ENCODE data around the gene ARHGAP23. TPM values are rescaled to one million over a fixed set of nuclear protein-coding genes. Genes with fewer than 3 reads are reported as not detected.

ARHGAP23 gene
- polyA plus RNA-seq, 1 donor = 50.5 TPM

DNA sequence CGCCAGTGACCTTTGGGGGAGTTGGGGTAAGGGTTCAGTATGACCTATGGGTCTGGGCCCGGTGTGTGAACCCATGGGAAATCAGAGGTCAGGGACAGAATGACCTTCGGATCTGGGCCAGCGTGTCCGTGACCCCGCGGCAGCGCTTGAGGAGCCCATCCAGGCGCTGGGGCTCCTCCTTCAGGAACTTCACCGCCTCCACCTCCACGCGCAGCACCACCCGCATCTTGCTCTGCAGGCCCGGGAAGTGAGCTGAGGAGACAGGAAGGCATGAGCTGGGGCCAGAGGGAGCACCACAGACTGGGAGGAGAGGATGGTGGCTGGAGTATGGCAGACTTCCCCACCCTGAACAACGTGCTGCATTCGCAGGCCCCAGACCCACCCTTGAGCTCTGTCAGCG lies 124.1 kb downstream of the ARHGAP23 start:
- no peak for DNase-seq

DNA sequence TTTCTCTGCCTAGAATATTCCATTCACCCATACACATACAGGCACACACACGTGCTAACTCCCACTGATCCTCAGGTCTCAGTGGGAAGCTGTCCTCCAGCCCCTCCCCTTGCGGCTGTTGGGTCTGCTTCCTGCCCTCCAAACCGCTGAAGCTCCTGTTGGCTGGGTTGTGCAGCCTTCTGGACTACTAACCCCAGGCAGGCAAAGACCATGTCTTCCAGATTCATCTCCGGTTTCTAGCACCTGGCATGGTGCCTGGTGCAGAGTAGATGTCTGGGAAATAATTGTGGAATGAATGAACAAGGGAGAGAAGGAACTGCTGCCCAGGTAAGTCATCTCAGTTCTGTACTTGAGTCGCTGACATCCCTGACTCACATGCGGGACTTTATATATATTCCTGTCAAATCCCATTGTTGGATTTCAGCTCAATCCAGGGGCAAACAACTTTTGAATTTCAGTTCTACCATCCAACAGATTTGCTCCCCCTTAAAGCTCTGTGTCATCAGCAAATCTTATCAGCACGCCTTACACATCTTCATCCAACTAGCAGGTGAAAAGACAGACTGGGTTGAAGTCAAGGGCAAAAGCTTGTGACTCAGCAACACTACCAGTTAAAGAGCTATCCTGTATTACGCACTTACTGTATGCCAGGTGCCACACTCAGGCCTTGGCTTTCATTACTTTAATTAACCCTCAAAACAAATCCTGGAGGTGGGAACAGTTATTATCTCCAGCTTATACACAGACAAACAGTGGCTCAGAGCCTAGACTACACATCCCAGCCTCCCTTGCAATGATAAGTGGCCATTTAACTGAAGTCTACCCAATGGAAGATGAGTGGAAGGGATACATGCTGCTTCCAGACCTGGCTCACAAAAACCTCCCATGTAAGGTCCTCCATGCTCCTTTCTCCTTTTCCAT lies 126.4 kb downstream of the ARHGAP23 start:
- DNase-seq = no peak

DNA sequence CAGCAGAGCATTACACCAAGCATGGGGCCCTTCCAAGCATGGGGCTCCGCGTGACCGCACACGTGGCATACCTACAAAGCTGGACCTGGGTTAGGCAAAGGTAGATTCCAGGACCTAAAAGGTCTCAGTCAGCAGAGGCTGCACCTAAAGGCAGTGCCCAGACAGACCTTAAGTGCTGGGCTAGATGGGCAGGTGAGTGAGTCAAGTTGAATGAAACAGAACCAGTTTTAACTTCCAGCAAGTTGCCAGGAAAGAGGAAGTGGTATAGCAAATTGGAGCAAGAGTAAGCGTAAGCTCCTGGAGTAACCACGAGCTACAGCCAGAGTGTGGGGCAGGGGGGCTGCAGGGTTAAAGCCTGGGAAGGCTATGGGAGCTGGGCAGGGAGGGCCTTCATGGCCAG lies 128.0 kb downstream of the ARHGAP23 start:
- DNase-seq = no peak

DNA sequence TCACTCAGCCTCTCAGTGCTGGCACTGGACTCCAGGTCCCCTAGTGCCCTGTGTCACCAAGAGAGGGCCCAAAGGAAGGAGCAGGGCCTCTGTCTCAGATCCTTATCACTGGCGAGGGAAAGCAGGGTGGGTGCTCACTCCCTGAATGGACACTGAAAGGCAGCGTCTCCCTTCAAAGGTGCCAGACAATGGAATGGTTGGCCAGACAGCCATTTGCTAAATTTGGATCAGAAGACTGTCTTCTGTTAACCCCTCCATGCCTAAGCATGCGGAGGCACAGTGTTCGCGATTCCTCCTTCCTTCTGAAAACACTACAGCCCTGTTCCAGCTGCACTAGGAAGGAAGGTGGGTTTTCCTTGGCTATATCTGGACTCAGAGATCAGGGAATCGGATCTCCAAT lies 129.1 kb downstream of the ARHGAP23 start:
- no peak for DNase-seq

DNA sequence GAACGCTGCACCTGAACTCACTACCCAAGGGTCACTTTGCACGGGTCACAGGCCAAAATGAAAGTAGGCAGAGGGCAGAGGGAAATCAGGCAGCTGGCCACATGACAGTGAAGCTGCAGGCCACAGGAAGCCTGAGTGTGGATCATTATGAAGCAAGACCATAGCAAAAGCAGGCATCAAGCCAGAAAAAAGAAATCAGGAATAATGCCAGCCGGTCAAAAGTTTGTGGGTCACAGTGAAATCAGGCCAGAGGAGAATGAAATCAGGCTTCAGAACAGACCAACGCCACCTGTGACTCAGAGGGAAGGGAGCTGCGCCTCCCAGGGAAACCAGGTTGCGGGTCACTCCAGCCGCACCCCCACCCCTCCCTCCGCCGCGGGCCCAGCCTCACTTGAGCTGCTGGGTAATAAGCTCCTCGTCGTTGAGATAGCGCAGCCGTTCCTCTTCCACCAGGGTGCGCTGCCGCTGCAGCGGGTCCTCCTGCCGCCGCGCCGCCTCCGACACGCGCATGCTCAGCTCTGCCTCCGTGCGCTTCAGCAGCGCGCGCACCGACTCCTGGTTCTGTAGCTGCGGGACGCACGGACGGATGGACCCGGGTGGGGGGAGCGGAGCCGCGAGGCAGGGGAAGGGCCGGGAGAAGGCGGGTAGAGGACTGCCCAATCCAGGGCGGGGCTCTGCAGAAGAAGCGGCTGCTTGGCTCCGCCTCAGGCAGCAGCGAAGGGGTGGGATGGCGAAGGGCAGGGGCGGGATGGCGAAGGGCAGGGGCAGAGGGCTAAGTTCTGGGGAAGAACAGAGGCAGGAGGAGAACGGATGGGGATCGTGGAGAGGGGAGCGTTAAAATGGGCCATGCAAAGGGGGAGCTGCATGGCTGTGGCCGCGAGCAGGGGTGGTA lies 129.8 kb downstream of the ARHGAP23 start:
- peak; percentile 83 for DNase-seq

DNA sequence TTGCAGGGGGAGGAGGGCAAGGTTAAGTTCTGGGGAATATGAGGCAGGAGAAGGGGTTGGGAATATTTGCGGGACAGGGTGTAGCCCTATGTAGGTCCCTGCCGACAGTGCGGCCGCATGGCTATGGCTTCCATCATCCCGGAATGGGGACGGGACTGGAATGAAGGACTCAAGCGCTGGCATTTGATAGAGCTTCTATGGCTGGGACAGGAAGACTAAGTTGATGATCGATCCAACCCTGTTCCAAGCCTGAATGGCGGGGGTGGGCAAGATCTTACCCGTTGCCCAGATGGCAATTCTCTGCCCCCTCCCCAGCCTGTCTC lies 130.4 kb downstream of the ARHGAP23 start:
- DNase-seq = no peak

DNA sequence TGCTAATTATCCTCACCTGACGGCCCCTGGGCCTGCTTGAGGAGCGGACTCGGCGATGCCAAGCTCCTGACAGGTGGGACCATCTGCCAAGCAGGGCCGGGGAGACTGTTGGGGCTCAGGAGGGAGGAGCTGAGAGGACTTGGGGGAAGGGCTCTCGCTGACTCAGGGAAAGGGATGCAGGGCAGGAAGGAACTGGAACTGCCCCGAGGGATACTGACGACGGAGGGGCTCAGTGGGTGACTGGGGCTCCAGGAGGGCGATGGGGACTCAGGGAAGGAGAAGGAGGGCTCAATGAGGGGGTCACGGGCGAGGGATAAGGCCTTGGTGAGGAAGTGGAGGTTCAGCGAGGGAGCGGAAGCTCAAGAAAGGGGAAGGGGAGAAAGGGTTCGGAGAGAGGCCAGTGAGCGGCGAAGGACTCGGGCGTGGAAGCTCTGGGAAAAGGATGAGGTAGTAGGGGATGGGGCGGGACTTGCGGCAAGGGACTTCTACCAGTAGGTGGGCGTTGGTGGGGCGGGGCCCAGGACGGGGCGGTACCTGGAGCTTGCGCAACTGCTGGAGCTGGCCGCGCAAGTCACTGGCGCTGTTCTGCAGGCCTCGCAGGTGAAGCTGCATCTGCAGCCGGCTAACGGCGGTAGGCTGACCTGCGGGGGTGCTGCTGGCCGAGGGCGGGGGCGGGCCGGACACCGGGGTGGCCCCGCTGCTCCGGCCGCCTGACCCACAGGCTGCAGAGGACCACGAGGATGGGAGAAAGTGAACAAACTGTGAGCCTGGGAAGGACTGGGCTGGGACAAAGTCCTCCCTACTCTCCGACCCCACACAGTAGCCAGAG lies 131.0 kb downstream of the ARHGAP23 start:
- peak; percentile 74 for DNase-seq

DNA sequence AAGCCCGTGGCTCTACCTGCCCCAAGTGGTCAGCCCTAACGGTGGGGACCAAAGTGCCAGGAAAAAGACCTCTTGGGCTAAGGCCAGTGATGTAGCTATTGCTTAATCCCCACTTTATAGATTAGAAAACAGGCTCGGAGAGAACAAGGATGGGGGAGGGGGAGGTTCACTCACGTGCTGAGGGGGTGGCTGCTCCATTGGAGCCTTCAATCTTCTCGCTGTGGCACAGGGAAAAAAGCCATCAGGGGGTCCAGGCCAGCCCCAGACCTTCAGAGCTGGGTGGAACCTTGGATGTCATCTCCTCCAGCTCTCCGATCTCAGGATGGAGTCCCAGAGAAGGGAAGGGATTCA lies 131.6 kb downstream of the ARHGAP23 start:
- no peak for DNase-seq

DNA sequence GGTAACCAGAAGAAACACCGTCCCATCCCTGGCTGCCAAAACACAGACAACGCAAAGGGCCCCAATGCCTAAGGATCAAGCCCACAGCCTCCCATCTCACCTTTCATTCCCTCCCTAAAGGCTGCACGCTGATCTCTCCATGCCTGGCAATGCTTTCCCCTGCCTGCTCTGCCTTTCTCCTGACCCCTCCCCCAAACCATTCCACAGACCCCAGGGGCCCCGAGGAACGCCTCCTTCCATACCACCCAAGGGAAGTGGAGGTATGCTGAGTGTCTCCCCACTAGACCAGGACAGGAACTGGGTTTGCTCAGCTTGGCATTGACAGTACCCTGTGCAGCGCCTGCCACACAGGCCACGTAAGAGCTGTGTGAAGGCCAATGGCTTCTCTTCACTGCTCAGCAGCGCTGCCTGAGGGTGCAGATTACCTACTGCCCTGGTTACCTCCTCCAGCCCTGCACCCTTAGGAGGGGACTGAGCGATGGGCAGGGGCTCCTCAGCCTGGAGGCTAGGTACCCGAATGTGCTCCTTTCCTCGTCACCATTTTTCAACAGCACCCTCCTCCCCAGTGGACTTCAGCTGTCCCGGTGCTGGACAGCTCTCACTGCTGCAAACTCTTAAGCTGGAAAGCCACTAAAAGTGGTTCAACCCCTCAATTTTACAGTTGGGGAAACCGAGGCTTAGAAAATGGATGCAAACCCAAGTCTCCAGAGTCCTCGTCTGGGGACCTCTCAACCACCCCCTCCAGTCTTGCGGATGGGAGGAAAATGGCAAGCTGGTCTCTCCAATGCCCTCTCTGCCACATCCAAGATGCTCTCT lies 132.4 kb downstream of the ARHGAP23 start:
- DNase-seq = no peak

DNA sequence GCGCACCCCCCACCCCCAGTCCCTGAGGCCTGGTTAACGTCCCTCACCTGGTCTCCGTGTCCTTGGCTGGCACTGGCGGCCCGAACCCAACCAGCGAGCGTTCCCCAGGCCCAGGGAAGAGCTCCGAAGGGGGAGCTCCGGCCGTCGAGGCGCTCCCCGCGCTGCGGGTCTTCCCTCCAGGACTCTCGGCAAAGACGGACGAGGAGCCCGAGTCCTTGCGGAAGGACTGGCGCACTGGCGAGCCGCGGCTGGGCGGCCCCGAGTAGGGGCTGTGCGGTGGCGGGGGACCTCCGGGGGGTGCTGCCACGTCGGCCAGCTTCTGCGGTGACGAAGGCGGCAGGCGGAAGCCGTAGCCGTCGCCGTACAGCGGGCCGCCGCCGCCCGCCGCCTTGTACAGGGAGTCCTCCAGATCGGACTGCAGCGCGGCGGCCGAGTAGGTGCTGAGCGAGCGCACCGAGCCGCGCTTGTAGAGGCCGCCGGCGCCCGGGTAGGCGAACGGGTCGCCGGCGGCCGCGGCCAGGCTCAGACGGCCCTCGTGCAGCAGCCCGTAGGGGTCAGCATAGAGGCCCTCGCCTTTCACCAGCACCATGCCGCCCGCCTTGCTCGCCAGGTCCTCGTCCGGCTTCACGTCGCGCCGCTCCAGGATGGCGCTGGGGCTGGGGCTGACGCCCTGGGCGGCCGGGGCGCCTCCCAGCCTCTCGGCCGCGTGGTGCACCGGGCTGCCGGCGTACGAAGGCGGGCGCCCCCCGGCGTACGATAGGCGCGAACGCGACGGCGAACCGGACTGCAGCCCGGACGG lies 133.4 kb downstream of the ARHGAP23 start:
- DNase-seq = no peak

Other genes starting within 250 kb of the ARHGAP23 start
- not detected for gene TBC1D3, start 235.9 kb upstream of the ARHGAP23 start, polyA plus RNA-seq (ENCODE audit: insufficient read length)
- 64.7 TPM for gene MRPL45, start 131.3 kb upstream of the ARHGAP23 start, polyA plus RNA-seq (ENCODE audit: insufficient read length)
- 0.28 TPM for gene GPR179, start 84.5 kb upstream of the ARHGAP23 start, polyA plus RNA-seq (ENCODE audit: insufficient read length)
- gene SOCS7, start 76.6 kb upstream of the ARHGAP23 start, polyA plus RNA-seq (ENCODE audit: insufficient read length) = 22.2 TPM
- gene SRCIN1, start 177.5 kb downstream of the ARHGAP23 start, polyA plus RNA-seq (ENCODE audit: insufficient read length) = 3.7 TPM
- 1.6 TPM for gene EPOP, start 246.5 kb downstream of the ARHGAP23 start, polyA plus RNA-seq (ENCODE audit: insufficient read length)